SK-N-MC (cell line): ENCODE results near the gene CCER1.

Source experiments
- EZH2 ChIP-seq: fragments of 200-600 bp; sonication (generic); IDR thresholded peaks from one replicate; pipeline ENCODE4 v1.6.1; 2017; ENCODE audit warnings: antibody characterized with exemption
- FOXP2 ChIP-seq: optimal IDR thresholded peaks from 2 replicates; pipeline ENCODE3; 2011; ENCODE audit warnings: mild to moderate bottlenecking, moderate library complexity; ENCODE audit not compliant: insufficient read depth; ENCODE audit errors: extremely low read length, control extremely low read depth
- POLR2AphosphoS5 ChIP-seq: IDR thresholded peaks from 2 replicates; pipeline ENCODE4 v1.6.1; 2012; ENCODE audit warnings: mild to moderate bottlenecking, low read depth, low read length, borderline replicate concordance

DNA sequence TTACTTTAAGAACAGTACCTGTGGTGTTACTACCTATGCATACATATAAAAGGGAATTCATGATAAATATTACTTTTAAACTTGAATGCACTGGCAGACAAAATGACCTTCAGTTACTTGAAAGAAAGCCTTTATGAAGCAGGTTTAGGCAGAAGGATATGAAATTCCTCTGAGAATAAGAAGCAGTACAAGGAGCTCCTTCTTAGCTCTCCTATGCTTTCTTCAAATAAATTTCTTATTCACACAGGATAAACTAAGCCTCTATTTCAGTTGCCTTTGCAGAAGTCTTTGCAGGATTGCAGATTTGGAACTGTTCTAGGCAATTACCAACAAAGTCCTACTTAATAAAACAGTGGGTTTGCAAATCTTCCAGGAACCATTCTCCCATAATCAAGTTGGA, 48.8 kb upstream of the CCER1 start:
- no peak for TF ChIP-seq EZH2
- no peak for TF ChIP-seq POLR2AphosphoS5
- no peak for TF ChIP-seq FOXP2
